Measurements from ENCODE around the gene MCOLN2.

The MCOLN2 gene

DNA sequence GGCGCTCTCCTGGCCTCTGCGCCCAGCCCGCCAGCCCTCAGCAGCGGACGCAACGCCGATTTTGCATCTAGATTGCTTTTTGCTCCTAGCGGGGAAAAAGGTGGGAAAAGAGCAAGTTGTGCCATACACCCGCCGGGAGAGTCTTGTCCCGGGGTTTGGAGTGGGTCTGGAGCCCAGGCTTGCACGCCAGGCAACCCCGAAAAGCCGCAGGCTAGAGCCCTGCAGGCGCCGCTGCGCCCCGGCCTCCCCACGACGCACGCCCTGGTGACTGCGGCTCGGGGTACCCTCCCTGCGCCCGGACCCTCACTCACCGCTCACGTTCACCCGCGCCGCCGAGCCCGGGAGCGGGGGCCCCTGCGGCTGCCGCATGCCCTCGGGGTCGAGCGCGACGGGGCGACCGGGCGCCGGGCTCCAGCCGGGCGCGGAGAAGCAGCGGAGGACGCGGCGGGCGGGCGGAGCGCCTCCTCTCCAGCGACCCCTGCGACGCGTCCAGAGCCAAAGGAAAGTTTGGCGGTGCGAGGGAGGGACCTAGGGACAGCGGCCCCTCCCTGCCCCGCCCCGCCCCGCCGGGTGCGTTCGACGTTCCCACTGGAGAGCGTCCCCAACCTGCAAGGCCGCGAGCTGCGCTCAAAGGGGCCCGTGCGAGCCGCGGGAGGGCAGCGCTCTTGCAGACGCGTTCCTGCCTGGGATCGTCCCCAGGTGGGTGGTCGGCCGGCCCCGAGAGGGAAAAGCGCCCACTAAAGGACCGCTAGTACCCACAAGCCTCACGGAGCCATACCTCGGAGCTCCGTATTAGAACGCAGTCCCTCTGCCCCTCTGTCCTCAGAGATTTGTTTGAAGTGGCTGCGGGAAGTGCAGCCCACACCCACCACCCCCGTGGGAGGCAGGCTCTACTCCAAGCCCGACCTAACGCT, 104.0 kb downstream of the MCOLN2 start, which contains the start of gene LPAR3:
Gene LPAR3 (minus strand): TSS at position 502 of the 914 bp plus-strand sequence. CDS start 27,086 bp downstream, outside the sequence.
- TF ChIP-seq, protein P1, sequence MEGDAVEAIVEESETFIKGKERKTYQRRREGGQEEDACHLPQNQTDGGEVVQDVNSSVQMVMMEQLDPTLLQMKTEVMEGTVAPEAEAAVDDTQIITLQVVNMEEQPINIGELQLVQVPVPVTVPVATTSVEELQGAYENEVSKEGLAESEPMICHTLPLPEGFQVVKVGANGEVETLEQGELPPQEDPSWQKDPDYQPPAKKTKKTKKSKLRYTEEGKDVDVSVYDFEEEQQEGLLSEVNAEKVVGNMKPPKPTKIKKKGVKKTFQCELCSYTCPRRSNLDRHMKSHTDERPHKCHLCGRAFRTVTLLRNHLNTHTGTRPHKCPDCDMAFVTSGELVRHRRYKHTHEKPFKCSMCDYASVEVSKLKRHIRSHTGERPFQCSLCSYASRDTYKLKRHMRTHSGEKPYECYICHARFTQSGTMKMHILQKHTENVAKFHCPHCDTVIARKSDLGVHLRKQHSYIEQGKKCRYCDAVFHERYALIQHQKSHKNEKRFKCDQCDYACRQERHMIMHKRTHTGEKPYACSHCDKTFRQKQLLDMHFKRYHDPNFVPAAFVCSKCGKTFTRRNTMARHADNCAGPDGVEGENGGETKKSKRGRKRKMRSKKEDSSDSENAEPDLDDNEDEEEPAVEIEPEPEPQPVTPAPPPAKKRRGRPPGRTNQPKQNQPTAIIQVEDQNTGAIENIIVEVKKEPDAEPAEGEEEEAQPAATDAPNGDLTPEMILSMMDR (IDR thresholded peaks at IDR 0.05; ENCODE audit: low read length), result no peak
- no peak for TF ChIP-seq EZH2 (IDR thresholded peaks at IDR 0.05; ENCODE audit: borderline replicate concordance, low read length)
- Histone ChIP-seq H3K36me3 (ENCODE audit: insufficient read depth, low read length) (no peaks in the 10 kb centered on the region), H3K27me3 (ENCODE audit: insufficient read depth, low read length) (no peaks in the 10 kb centered on the region), H3K9me2 (ENCODE audit: low read depth, low read length) (no peaks in the 10 kb centered on the region), H3K79me2 (ENCODE audit: insufficient read depth, low read length) (no peaks in the 10 kb centered on the region), H3K4me1 (ENCODE audit: insufficient read depth, low read length, severe bottlenecking) (no peaks in the 10 kb centered on the region), H3F3A (ENCODE audit: insufficient read depth, low read length) (no peaks in the 10 kb centered on the region), H3K9me3 (ENCODE audit: low read length) (no peaks in the 10 kb centered on the region), H4K20me1 (ENCODE audit: insufficient read depth, low read length) (no peaks in the 10 kb centered on the region), H3K4me3 (ENCODE audit: low read depth, low read length, poor library complexity, severe bottlenecking) (no peak within 1 kb of the TSS), H2AFZ (ENCODE audit: low read length) (no peak within 1 kb of the TSS), H3K9ac (ENCODE audit: low read length) (no peak within 1 kb of the TSS), H3K4me2 (ENCODE audit: low read length) (no peak within 1 kb of the TSS), H3K27ac (ENCODE audit: low read depth, low read length, poor library complexity, severe bottlenecking) (no peak within 1 kb of the TSS)

GRCh38 chr1:84890566-84890965, 106.3 kb downstream of the MCOLN2 start:
- Histone ChIP-seq H3K4me2 (ENCODE audit: low read length) (no peak overlapping the region), H2AFZ (ENCODE audit: low read length) (no peak overlapping the region), H3K9me2 (ENCODE audit: low read depth, low read length) (no peaks in the 10 kb centered on the region), H3K27me3 (ENCODE audit: insufficient read depth, low read length) (no peaks in the 10 kb centered on the region), H3K4me1 (ENCODE audit: insufficient read depth, low read length, severe bottlenecking) (no peaks in the 10 kb centered on the region), H3K36me3 (ENCODE audit: insufficient read depth, low read length) (no peaks in the 10 kb centered on the region), H3K79me2 (ENCODE audit: insufficient read depth, low read length) (no peaks in the 10 kb centered on the region), H3F3A (ENCODE audit: insufficient read depth, low read length) (no peaks in the 10 kb centered on the region), H3K9me3 (ENCODE audit: low read length) (no peaks in the 10 kb centered on the region), H3K9ac (ENCODE audit: low read length) (no peak overlapping the region), H3K27ac (ENCODE audit: low read depth, low read length, poor library complexity, severe bottlenecking) (no peak overlapping the region), H3K4me3 (ENCODE audit: low read depth, low read length, poor library complexity, severe bottlenecking) (no peak overlapping the region), H4K20me1 (ENCODE audit: insufficient read depth, low read length) (no peaks in the 10 kb centered on the region)
- TF ChIP-seq, protein P1 (IDR thresholded peaks at IDR 0.05; ENCODE audit: low read length), result no peak
- TF ChIP-seq EZH2 (IDR thresholded peaks at IDR 0.05; ENCODE audit: borderline replicate concordance, low read length), result no peak

- no peaks in the 10 kb centered on the region for H3K4me1 ChIP-seq (ENCODE audit: insufficient read depth, low read length, severe bottlenecking)
- H3F3A ChIP-seq (ENCODE audit: insufficient read depth, low read length), result no peaks in the 10 kb centered on the region
- no peaks in the 10 kb centered on the region for H3K79me2 ChIP-seq (ENCODE audit: insufficient read depth, low read length)
- no peaks in the 10 kb centered on the region for H4K20me1 ChIP-seq (ENCODE audit: insufficient read depth, low read length)
- H3K9ac ChIP-seq (ENCODE audit: low read length), result no peak overlapping the region
- H3K27ac ChIP-seq (ENCODE audit: low read depth, low read length, poor library complexity, severe bottlenecking), result no peak overlapping the region
- TF ChIP-seq EZH2 (IDR thresholded peaks at IDR 0.05; ENCODE audit: borderline replicate concordance, low read length), result no peak
- TF ChIP-seq, protein P1 (IDR thresholded peaks at IDR 0.05; ENCODE audit: low read length), result no peak
- H3K36me3 ChIP-seq (ENCODE audit: insufficient read depth, low read length), result no peaks in the 10 kb centered on the region
- H3K9me3 ChIP-seq (ENCODE audit: low read length), result no peaks in the 10 kb centered on the region
- no peak overlapping the region for H3K4me3 ChIP-seq (ENCODE audit: low read depth, low read length, poor library complexity, severe bottlenecking)
- no peaks in the 10 kb centered on the region for H3K27me3 ChIP-seq (ENCODE audit: insufficient read depth, low read length)
- H3K4me2 ChIP-seq (ENCODE audit: low read length), result no peak overlapping the region
- no peaks in the 10 kb centered on the region for H3K9me2 ChIP-seq (ENCODE audit: low read depth, low read length)
- no peak overlapping the region for H2AFZ ChIP-seq (ENCODE audit: low read length)
Observed at GRCh38 chr1:84889437-84889836, 107.5 kb downstream of the MCOLN2 start.
